GM23248 (cell line): ENCODE data around the gene OSBPL6. TPM values are rescaled to one million over a fixed set of nuclear protein-coding genes. Genes with fewer than 3 reads are reported as not detected.

Experiments
- DNase-seq: peaks from one replicate; pipeline ENCODE4 v3.0.0-alpha.2; 2015
- H2AFZ ChIP-seq: fragments of 200-600 bp; sonication (generic); 2 replicates; pipeline ENCODE4 v1.6.1; 2016; ENCODE audit warnings: antibody characterized with exemption
- H3F3A ChIP-seq: fragments of 200-600 bp; sonication (generic); 2 replicates; pipeline ENCODE4 v1.6.1; 2016; ENCODE audit warnings: mild to moderate bottlenecking, antibody characterized with exemption, mixed run types; ENCODE audit not compliant: insufficient read depth
- H3K27ac ChIP-seq: fragments of 200-600 bp; sonication (generic); 2 replicates; pipeline ENCODE4 v1.5.1; 2016; ENCODE audit warnings: mild to moderate bottlenecking
- H3K27me3 ChIP-seq: fragments of 200-600 bp; sonication (generic); replicated peaks from 2 replicates; pipeline ENCODE4 v1.6.1; 2016; ENCODE audit warnings: mild to moderate bottlenecking; ENCODE audit not compliant: insufficient read depth
- H3K36me3 ChIP-seq: fragments of 200-600 bp; sonication (generic); 2 replicates; pipeline ENCODE4 v1.6.1; 2016; ENCODE audit warnings: low read depth, mild to moderate bottlenecking
- H3K4me1 ChIP-seq: fragments of 200-600 bp; sonication (generic); 2 replicates; pipeline ENCODE4 v1.6.1; 2016; ENCODE audit warnings: mild to moderate bottlenecking; ENCODE audit not compliant: insufficient read depth
- H3K4me2 ChIP-seq: fragments of 200-600 bp; sonication (generic); one replicate; pipeline ENCODE4 v1.6.1; 2016; ENCODE audit warnings: mild to moderate bottlenecking; ENCODE audit not compliant: unreplicated experiment
- H3K4me3 ChIP-seq: fragments of 200-600 bp; sonication (generic); 2 replicates; pipeline ENCODE4 v1.5.1; 2016; ENCODE audit warnings: mild to moderate bottlenecking
- H3K79me2 ChIP-seq: fragments of 200-600 bp; sonication (generic); 2 replicates; pipeline ENCODE4 v1.6.1; 2016; ENCODE audit warnings: mild to moderate bottlenecking; ENCODE audit not compliant: insufficient read depth
- H3K9ac ChIP-seq: fragments of 200-600 bp; sonication (generic); 2 replicates; pipeline ENCODE4 v1.6.1; 2016; ENCODE audit warnings: mild to moderate bottlenecking
- H3K9me2 ChIP-seq: fragments of 200-600 bp; sonication (generic); 2 replicates; pipeline ENCODE4 v1.6.1; 2016; ENCODE audit warnings: mixed run types, mild to moderate bottlenecking, moderate library complexity; ENCODE audit not compliant: insufficient read depth
- H3K9me3 ChIP-seq: fragments of 200-600 bp; sonication (generic); one replicate; pipeline ENCODE4 v1.6.1; 2017; ENCODE audit warnings: low read depth
- H4K20me1 ChIP-seq: fragments of 200-600 bp; sonication (generic); 2 replicates; pipeline ENCODE4 v1.6.0; 2016; ENCODE audit not compliant: insufficient read depth
- EZH2 ChIP-seq: fragments of 200-600 bp; sonication (generic); IDR thresholded peaks from 2 replicates; pipeline ENCODE4 v1.6.1; 2018; ENCODE audit warnings: antibody characterized with exemption, mild to moderate bottlenecking; ENCODE audit not compliant: insufficient read depth, poor library complexity, severe bottlenecking
- EZH2phosphoT487 ChIP-seq: fragments of 200-600 bp; sonication (generic); IDR thresholded peaks from 2 replicates; pipeline ENCODE4 v1.6.1; 2018; ENCODE audit warnings: antibody characterized with exemption, moderate library complexity, mild to moderate bottlenecking, low read depth; ENCODE audit not compliant: insufficient read depth
- WGBS, 2 experiments: methylation state at CpG; one replicate each; pipeline ENCODE4 v1.1.6; 2015 to 2017; ENCODE audit warnings: low lambda C conversion rate in 2 of 2, low coverage in 1 of 2; ENCODE audit errors: missing lambda C conversion rate in 2 of 2; 5-methylcytosine and 5-hydroxymethylcytosine counted together
- in situ Hi-C: fragments of 300-500 bp; cut with MboI; formaldehyde crosslinking; loops from 2 replicates; pipeline ENCODE4 v1.15.0; 2020
- polyA plus RNA-seq: library from polyadenylated mRNA; unstranded; fragments of >200 nt; fragmentation: Nextera tagmentation; extraction: Ambion mirVana; gene quantifications from 2 replicates; pipeline ENCODE4 v1.2.1, GENCODE V29; 2016
- total RNA-seq: library from RNA; depleted of rRNA; stranded (reverse); fragments of >200 nt; shearing (Covaris generic); gene quantifications from 2 replicates; pipeline ENCODE4 v1.2.3, GENCODE V29; 2014

Gene OSBPL6
- total and polyA plus RNA-seq, 2 experiments from 2014 or later: 6.3 to 11.8 TPM

DNA sequence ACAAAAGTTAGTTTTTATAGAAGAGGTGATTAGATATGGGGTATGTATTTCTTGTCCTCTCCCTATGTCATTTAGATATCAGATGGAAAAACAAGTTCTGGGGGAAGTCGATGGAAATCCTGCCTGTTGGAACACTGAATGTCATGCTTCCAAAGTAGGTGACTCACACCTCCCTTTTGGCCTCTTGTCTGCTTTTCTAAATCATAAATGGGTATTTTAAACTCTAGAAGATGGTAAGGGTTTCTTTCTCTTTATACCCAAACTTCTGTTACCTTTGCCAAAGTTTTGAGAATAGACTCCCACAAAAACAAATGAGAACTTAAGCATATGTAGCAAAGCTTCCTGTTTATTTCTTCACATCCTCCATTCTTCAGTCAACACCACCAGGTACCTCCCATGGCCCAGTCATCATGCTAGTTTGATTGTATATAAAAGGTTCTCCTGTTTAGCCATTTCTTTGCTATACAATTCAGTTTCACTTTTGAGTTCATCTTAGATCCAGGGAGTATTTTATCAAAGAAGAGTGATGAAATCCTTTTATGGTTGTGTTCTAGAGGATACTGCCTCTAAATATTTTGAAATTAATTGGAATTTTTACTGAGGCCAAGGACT is 192.8 kb downstream of the OSBPL6 start:
- Histone ChIP-seq H4K20me1 (no peaks in the 10 kb centered on the region), H3K4me1 (no peaks in the 10 kb centered on the region), H3K9ac (no peak overlapping the region), H3K36me3 (peaks cover 10% of the 10 kb centered on the region; the same call in 1 of the 2 replicates), H3K4me2 (no peak overlapping the region), H3F3A (no peaks in the 10 kb centered on the region), H3K4me3 (no peak overlapping the region), H3K27ac (no peak overlapping the region), H3K9me2 (no peaks in the 10 kb centered on the region), H2AFZ (no peak overlapping the region), H3K79me2 (no peaks in the 10 kb centered on the region), H3K9me3 (no peaks in the 10 kb centered on the region), H3K27me3 (no peaks in the 10 kb centered on the region)
- TF ChIP-seq EZH2: no peak
- WGBS, 2 experiments: 92 to 97% methylated on average over 1 of the region's 1 CpG
- DNase-seq: peak; percentile 17
- in situ Hi-C loops: no loop called here

DNA sequence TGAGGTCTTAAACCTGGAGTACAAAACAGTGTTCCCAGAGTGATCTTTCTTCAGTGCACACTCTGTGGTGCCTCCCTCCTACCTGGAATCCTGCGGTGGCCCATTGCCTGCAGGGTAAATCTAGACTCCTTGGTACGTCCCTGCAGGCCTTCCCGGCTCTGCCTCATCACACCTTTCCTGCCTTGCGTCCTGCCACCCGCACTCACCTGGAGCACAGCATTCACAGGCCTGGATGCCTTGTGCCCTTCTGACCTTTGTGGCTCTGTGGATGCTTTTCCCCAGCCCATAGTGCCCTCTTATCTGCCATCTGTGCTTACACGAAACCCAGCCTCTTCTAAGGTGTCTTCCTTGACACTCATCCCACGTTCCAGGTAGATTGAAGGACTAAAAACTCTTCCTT is 194.0 kb downstream of the OSBPL6 start:
- Histone ChIP-seq H4K20me1 (no peaks in the 10 kb centered on the region), H3K36me3 (peaks cover 3% of the 10 kb centered on the region; the same call in 1 of the 2 replicates), H3K27me3 (no peaks in the 10 kb centered on the region), H3K9ac (no peak overlapping the region), H3F3A (no peaks in the 10 kb centered on the region), H3K4me2 (no peak overlapping the region), H3K9me3 (no peaks in the 10 kb centered on the region), H3K79me2 (no peaks in the 10 kb centered on the region), H3K27ac (no peak overlapping the region), H2AFZ (no peak overlapping the region), H3K4me1 (no peaks in the 10 kb centered on the region), H3K9me2 (no peaks in the 10 kb centered on the region), H3K4me3 (no peak overlapping the region)
- 91% methylated on average over 7 of the region's 7 CpGs for WGBS, 2 experiments
- TF ChIP-seq EZH2: no peak
- TF ChIP-seq EZH2phosphoT487: no peak
- DNase-seq: no peak
- in situ Hi-C loops: no loop called here

DNA sequence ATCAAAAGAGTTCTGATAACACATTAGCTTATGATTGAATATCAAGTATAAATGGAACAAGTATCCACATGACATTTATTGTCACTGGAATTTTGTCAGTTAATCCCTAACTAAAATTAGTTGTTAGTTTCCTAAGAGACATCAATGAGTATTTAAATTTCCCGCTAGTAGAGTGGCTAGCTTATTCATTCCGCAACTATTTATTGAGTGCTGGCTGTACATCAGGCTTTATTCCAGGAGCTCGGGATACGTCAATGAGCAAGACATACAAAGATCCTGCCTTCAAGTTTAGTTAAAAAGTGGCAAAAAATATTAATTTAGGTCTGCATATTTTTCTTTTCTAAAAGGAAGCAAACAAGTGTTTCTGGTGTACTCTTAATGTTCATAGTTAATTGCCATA is 197.4 kb downstream of the OSBPL6 start:
- no peak overlapping the region for H2AFZ ChIP-seq
- H3K36me3 ChIP-seq: no peaks in the 10 kb centered on the region
- no peaks in the 10 kb centered on the region for H3K27me3 ChIP-seq
- no peaks in the 10 kb centered on the region for H3K4me1 ChIP-seq
- H3K79me2 ChIP-seq: no peaks in the 10 kb centered on the region
- H3K4me2 ChIP-seq: no peak overlapping the region
- no peak for TF ChIP-seq EZH2
- no peak for TF ChIP-seq EZH2phosphoT487
- DNase-seq: no peak
- H3K9ac ChIP-seq: no peak overlapping the region
- H3K4me3 ChIP-seq: no peak overlapping the region
- H3K9me2 ChIP-seq: no peaks in the 10 kb centered on the region
- no peaks in the 10 kb centered on the region for H4K20me1 ChIP-seq
- no peak overlapping the region for H3K27ac ChIP-seq
- 91 to 96% methylated on average over 4 of the region's 4 CpGs for WGBS, 2 experiments
- no peaks in the 10 kb centered on the region for H3K9me3 ChIP-seq
- in situ Hi-C loops: no loop called here
- 0 out of 2 replicates have a peak, but pooled peaks cover 3% of the 10 kb centered on the region for H3F3A ChIP-seq

DNA sequence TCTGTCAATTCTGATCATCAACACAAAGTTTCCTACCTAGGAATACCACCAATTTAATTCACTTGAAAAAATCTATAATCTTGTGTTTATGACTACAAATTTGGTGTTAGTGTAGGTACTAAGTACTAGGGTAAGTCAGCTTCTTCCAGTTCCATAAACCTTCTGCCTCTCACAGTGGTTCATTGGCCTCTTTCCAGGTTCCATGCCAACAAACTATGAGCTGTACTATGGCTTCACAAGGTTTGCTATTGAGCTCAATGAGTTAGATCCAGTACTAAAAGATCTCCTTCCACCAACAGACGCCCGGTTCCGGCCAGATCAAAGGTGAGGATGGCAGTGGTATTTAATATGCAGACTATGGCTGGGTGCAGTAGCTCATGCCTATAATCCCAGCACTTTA is 197.9 kb downstream of the OSBPL6 start:
- peak; percentile 70 for DNase-seq
- 0 out of 2 replicates have a peak, but pooled peaks cover 3% of the 10 kb centered on the region for H3F3A ChIP-seq
- H3K4me3 ChIP-seq: no peak overlapping the region
- no peaks in the 10 kb centered on the region for H3K9me2 ChIP-seq
- no peaks in the 10 kb centered on the region for H3K79me2 ChIP-seq
- H3K9me3 ChIP-seq: no peaks in the 10 kb centered on the region
- no peaks in the 10 kb centered on the region for H3K36me3 ChIP-seq
- no peak overlapping the region for H3K4me2 ChIP-seq
- no peaks in the 10 kb centered on the region for H4K20me1 ChIP-seq
- no peaks in the 10 kb centered on the region for H3K4me1 ChIP-seq
- H3K9ac ChIP-seq: no peak overlapping the region
- 79% methylated on average over 3 of the region's 3 CpGs for WGBS, 2 experiments
- in situ Hi-C loops: no loop called here
- H3K27ac ChIP-seq: no peak overlapping the region
- no peak overlapping the region for H2AFZ ChIP-seq
- H3K27me3 ChIP-seq: no peaks in the 10 kb centered on the region
- TF ChIP-seq EZH2phosphoT487 (no peak), EZH2 (no peak)

DNA sequence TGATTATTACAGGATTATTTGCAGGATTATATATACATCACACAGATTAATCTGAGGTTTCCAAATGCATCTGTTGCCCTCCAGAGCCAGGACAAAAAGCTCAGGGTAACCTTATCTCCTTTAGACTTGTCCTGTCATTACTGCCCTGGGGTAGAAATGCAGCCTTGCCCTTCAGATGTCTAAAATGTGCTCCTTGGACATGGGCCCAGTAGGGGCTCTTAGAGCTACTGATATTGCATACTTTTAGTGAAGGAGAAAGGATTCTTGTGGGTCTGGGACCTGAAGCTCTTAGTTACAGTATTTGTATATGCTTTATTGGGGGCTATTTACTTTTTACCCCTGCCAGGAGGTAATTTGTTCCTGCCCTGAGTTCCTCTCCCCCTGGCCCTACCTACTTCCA is 200.5 kb downstream of the OSBPL6 start:
- Histone ChIP-seq H3K36me3 (no peaks in the 10 kb centered on the region), H4K20me1 (no peaks in the 10 kb centered on the region), H2AFZ (no peak overlapping the region), H3K4me3 (no peak overlapping the region), H3K9ac (no peak overlapping the region), H3K27me3 (no peaks in the 10 kb centered on the region), H3K4me1 (no peaks in the 10 kb centered on the region), H3F3A (0 out of 2 replicates have a peak, but pooled peaks cover 3% of the 10 kb centered on the region), H3K9me2 (no peaks in the 10 kb centered on the region), H3K9me3 (no peaks in the 10 kb centered on the region), H3K79me2 (no peaks in the 10 kb centered on the region), H3K27ac (no peak overlapping the region), H3K4me2 (no peak overlapping the region)
- no peak for DNase-seq
- TF ChIP-seq EZH2phosphoT487 (no peak), EZH2 (no peak)
- in situ Hi-C loops: no loop called here
